ENCODE measurements around the gene HERC3. TPM values are rescaled to one million over a fixed set of nuclear protein-coding genes. Genes with fewer than 3 reads are reported as not detected.

The HERC3 gene
- total and polyA plus RNA-seq, 4 donors: 6.2 to 48.0 (median 24.9) TPM

DNA sequence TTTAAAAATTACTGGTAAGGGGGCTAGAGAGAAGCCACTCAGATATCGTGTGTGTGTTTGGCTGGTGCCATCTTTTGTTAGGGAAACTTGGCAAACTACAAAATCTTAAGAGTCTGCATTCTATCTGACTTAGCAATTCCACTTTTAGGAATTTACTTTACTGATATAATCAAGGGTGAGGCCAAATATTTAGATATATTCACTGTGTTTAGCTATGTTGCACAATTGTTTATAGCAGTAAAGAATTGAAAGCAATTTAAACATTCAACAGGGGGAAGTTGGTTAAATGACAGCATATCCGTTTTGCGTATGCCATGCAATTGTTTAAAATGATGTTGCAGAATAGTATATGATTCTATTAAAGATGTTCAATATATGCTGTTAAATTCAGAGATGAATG, 6.4 kb upstream of the HERC3 start:
- no peak overlapping the region for H3K9ac ChIP-seq (ENCODE audit: insufficient read depth in 1 of 2, low read length in 2 of 2)
- H3K4me1 ChIP-seq (ENCODE audit: control insufficient read depth in 5 of 5, insufficient read depth in 5 of 5, low read length in 5 of 5): peaks cover 0 to 11% (median 1%) of the 10 kb centered on the region in 5 donors
- no peaks in the 10 kb centered on the region for H3K36me3 ChIP-seq (ENCODE audit: control insufficient read depth in 4 of 4, insufficient read depth in 4 of 4, low read length in 4 of 4)
- TF ChIP-seq, protein P1, sequence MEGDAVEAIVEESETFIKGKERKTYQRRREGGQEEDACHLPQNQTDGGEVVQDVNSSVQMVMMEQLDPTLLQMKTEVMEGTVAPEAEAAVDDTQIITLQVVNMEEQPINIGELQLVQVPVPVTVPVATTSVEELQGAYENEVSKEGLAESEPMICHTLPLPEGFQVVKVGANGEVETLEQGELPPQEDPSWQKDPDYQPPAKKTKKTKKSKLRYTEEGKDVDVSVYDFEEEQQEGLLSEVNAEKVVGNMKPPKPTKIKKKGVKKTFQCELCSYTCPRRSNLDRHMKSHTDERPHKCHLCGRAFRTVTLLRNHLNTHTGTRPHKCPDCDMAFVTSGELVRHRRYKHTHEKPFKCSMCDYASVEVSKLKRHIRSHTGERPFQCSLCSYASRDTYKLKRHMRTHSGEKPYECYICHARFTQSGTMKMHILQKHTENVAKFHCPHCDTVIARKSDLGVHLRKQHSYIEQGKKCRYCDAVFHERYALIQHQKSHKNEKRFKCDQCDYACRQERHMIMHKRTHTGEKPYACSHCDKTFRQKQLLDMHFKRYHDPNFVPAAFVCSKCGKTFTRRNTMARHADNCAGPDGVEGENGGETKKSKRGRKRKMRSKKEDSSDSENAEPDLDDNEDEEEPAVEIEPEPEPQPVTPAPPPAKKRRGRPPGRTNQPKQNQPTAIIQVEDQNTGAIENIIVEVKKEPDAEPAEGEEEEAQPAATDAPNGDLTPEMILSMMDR (IDR thresholded peaks at IDR 0.05; ENCODE audit: control extremely low read depth, extremely low read depth): no peak
- 57 to 60% methylated on average over 3 of the region's 3 CpGs for WGBS, 2 donors
- H3K27me3 ChIP-seq (ENCODE audit: control insufficient read depth in 3 of 3, insufficient read depth in 3 of 3, low read length in 2 of 3): no peaks in the 10 kb centered on the region
- DNase-seq: peak in 1 of 3 donors; percentile 49
- no peak overlapping the region for H3K4me3 ChIP-seq
- no peak overlapping the region for H3K27ac ChIP-seq (ENCODE audit: low read depth in 1 of 2, low read length in 1 of 2)
- peaks cover 0 to 2% (median 0%) of the 10 kb centered on the region in 4 donors for H3K9me3 ChIP-seq (ENCODE audit: control insufficient read depth in 4 of 4, insufficient read depth in 3 of 4, low read length in 3 of 4)
- no peak for ATAC-seq (ENCODE audit: insufficient read depth, low FRiP score)

DNA sequence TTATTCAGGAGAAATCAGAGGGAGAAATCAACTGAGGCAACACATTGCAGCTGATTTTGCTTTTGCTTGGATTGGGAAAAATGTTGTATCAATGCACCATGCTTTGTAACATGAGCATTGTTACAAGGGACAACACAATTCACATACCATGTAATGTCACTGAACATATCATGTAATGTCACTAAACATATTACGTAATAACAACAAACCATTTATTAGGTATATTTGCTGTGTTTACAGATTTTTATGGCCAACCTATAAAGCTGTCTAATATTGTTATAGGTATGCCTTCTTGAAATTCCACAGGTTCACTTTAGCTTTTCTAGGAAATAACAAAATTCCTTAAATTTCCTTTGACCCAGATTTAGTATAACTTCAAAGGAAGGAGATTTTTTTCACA, 5.0 kb upstream of the HERC3 start:
- WGBS, 2 donors: 94 to 99% methylated on average over 1 of the region's 1 CpG
- H3K36me3 ChIP-seq (ENCODE audit: control insufficient read depth in 4 of 4, insufficient read depth in 4 of 4, low read length in 4 of 4): no peaks in the 10 kb centered on the region
- TF ChIP-seq, protein P1 (IDR thresholded peaks at IDR 0.05; ENCODE audit: control extremely low read depth, extremely low read depth): no peak
- ATAC-seq (ENCODE audit: insufficient read depth, low FRiP score) (no peak), DNase-seq (no peak)
- peaks cover 0 to 11% (median 4%) of the 10 kb centered on the region in 5 donors for H3K4me1 ChIP-seq (ENCODE audit: control insufficient read depth in 5 of 5, insufficient read depth in 5 of 5, low read length in 5 of 5)
- H3K27ac ChIP-seq (ENCODE audit: low read depth in 1 of 2, low read length in 1 of 2): no peak overlapping the region
- H3K4me3 ChIP-seq: no peak overlapping the region
- peaks cover 0 to 2% (median 0%) of the 10 kb centered on the region in 4 donors for H3K9me3 ChIP-seq (ENCODE audit: control insufficient read depth in 4 of 4, insufficient read depth in 3 of 4, low read length in 3 of 4)
- H3K9ac ChIP-seq (ENCODE audit: insufficient read depth in 1 of 2, low read length in 2 of 2): no peak overlapping the region
- H3K27me3 ChIP-seq (ENCODE audit: control insufficient read depth in 3 of 3, insufficient read depth in 3 of 3, low read length in 2 of 3): no peaks in the 10 kb centered on the region

DNA sequence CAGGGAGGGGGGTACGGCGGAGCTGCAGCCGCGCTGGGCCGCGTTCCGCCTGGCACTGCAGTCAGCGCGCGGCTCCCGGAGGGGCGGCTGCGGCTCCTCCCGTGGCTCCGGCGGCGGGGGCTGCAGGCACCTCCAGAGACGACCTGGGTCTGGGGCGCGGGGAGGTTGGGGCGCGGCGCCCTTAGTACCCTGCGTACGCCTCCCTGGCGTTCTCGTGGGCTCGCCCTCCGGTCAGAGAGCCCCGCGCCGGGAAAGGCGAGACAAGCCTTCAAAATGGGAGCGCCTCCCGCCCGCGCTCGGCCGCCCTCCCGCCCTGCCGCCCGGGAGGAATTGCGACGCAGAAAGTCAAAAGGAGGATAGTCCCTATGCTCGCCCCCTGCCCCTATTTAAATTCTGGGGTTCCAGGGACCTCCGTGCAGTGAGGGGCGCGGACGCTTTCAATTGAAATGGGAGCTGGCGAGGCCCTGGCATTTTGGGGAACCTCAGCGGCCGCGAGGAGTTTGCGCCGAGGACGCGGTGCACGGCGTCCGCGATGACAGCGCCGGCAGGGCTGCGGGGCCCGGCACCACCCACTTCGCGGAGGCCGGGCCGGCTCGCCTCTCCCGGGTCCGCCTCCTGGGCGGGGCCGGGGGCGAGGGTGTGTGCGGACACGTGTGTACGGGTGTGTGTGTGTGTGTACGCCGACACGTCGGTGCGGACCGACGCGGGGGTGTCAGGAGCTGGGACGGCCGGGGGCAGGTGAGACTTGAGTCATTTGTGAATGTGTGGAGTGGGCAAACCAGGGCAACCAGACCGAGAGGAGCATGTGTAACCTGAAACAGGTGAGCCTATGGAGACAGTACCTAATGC, 544 bp downstream of the HERC3 start:
- Histone ChIP-seq H3K27ac (ENCODE audit: low read depth in 1 of 2, low read length in 1 of 2) (peak overlapping the region; percentile 94 to 95), H3K36me3 (ENCODE audit: control insufficient read depth in 4 of 4, insufficient read depth in 4 of 4, low read length in 4 of 4) (peaks cover 2 to 9% (median 6%) of the 10 kb centered on the region in 4 donors), H3K27me3 (ENCODE audit: control insufficient read depth in 3 of 3, insufficient read depth in 3 of 3, low read length in 2 of 3) (no peaks in the 10 kb centered on the region), H3K4me3 (peak overlapping the region; percentile 88), H3K9ac (ENCODE audit: insufficient read depth in 1 of 2, low read length in 2 of 2) (peak overlapping the region; percentile 39 to 65), H3K9me3 (ENCODE audit: control insufficient read depth in 4 of 4, insufficient read depth in 3 of 4, low read length in 3 of 4) (no peaks in the 10 kb centered on the region), H3K4me1 (ENCODE audit: control insufficient read depth in 5 of 5, insufficient read depth in 5 of 5, low read length in 5 of 5) (peaks cover 5 to 11% (median 8%) of the 10 kb centered on the region in 5 donors)
- WGBS, 2 donors: 1% methylated on average over 86 to 89 of the region's 89 CpGs
- ATAC-seq (ENCODE audit: insufficient read depth, low FRiP score) (peak; percentile 97), DNase-seq (peak; percentile 75 to 80 (median 76))
- TF ChIP-seq, protein P1 (IDR thresholded peaks at IDR 0.05; ENCODE audit: control extremely low read depth, extremely low read depth): no peak
